HG02623 (cell line): ENCODE measurements around the gene HDAC10.
A peak's percentile ranks its signal among the peaks of the same experiment; 100 is the strongest.

ENCODE experiments used
- ATAC-seq: cut with Tn5 transposase; IDR thresholded peaks from one replicate; pipeline ENCODE4 v1.9.1; 2021; ENCODE audit warnings: moderate library complexity; ENCODE audit not compliant: unreplicated experiment

The HDAC10 gene

DNA sequence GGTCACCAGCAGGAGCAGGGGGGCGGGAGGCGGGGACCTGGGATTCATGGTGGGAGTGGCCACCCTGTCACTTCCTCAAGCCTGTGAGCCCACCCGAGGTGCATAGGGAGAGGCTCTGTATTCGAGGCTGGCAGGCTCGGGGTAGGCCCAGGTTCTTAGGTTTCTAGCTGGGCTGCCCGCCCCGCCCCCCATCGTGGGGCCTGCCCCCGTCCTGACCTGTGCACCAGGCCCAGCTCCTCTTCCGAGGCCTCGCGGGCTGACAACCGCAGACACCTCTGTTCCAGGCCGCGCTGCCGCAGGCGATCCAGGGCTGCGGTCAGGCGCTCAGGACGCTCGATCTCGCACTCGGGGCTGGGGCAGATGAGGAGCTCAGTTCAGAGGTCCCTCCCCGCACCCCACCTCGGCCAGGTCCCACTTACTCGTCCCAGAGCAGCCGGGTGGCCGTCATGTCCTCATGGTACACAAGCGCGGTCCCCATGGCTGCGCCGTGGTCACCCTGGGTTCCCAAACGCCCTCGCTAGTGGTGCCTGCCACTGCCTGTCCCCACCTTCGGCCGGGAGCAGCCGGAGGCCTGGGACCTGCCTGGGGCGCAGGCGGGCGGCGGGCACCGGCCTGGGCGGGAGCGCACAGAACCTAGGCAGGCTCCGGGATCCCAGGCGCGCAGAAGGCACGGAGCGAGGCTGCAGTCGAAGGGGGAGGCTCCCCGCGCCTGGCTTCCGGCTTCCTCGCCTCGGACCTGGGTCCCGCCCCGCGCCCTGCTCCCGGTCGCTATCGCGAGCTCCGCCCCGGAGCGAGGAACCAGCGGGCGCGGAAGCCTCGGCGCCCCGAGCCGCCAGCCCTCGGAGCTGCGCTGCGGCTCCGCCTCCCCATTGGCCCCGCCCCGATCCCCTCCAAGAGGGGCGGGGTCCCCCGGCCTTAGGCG lies at the start of gene HDAC10:
Gene HDAC10, minus strand, starts transcription at position 711 of the 922 bp plus-strand sequence. Its CDS starts 233 bp downstream, at position 478.
- peak; percentile 42 for ATAC-seq

GRCh38 chr22:50300620-50301257 lies 49.7 kb upstream of the HDAC10 start:
- no peak for ATAC-seq

- ATAC-seq: no peak
Measured at GRCh38 chr22:50299785-50300619, 48.9 kb upstream of the HDAC10 start.

DNA sequence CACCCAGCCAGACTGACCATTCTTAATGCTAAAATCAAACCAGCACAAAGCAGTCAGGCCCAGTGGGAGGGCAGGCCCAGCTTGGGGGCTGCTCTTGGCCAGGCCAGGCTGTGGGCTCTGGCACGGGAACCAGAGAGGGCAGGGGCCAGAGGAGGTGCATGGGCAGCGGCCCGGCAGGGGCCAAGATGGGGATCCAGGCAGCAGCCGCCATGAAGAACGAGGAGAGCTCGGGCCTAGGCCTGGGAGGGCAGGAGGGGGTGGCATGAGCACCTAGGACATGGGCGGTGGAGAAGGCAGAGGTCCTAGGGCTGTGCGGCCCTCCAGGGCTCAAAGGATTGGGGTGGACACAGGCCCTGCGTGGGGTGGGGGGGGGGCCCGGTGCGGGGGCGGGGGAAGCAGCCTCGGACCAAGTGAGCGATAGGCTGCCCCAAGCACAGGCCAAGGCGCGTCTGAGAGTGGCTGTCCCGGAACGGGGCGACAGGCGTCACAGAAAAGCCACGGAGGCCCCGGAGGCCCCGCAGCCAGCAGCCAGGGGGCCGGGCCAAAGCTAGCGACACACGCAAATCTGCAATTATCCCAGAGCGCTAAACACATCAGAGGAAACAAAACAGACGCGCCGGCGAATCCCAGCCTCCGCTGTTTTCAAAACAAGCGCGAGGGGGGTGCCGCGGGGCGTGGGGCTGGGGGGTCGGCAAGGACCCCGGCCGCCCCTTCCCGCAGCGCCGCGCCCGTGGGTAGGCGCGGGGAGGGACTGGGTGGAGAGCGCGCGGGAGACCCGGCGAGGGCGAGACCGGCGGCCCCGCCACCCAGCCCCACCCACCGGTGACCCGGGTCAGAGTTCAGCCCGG lies 48.1 kb upstream of the HDAC10 start:
- no peak for ATAC-seq

GRCh38 chr22:50298266-50298637 lies 47.2 kb upstream of the HDAC10 start:
- no peak for ATAC-seq

DNA sequence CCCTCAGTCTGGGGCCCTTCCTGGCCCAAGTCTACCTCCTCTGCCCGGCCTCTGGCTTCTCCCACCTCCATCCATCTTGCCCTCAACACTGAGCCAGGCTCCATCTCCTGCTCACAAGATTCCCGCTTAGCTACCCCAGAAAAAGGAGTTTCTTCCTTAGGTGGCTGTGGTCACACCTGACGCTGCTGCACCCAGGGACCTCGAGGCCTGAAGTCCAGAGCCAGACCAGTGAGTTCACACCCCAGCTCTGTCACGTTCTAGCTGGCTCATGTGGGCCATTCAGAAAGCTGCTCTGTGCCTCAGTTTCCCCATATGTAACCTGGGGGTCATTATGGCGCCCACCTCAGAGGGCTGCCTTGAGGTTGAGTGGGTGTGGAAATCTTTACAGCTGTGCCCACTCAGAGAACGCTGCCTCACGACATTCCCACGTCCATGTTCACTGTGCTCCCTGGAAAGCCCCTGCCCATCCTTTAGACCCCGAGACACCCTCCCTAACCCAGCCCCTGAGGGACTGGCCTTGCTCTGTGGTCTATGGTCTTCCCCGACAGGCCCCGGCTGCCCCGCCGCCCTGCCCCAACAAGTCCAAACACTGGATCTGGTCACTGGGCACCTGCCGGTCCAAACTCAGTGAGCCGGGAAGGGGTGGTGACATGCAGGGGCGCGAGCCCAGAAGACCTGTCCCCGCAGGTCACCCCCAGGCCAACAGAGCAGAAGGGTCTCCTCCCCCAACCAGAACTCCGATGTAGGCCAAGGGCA lies 46.6 kb upstream of the HDAC10 start:
- ATAC-seq: no peak

DNA sequence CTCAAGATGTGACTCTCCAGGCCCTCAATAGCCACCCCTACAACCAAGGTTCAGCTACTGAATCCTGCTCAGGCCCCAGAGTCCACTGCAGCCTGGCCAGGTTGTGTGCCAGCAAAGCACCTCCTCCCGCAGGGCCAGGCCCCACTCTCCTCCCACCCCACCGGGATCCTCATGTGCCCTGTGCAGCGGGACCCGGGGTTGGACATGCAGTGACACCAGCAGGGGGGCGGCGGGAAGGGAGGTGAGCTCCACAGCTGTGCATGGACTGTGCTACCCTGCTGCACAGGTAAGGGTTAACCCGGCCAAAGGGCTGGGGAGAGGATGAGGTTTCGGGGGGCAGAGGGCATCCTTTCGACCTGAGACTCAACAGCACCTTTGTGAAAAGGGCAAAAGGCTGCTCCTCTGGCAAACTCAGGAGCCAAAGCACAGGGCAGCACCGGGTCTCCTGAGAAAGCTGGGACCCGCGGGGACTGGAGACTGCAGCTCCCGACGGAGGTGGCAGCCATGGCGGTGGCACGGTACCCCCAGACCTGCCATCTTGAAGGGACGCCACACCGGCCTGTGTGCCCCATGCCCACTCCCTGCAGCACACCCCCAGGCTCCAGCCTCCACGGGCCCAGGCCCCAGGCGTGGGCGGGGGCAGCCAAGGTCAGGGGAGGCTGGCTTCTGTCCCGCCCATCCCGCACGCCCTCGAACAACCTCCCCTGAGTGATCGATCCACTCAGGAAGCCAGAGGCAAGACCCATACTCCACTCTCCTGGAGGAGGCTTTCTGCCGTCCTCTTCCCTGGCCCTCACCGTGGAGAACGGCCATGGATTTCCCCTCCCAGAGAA lies 45.8 kb upstream of the HDAC10 start:
- no peak for ATAC-seq

- no peak for ATAC-seq
Measured at GRCh38 chr22:50294319-50294656, 43.2 kb upstream of the HDAC10 start.

DNA sequence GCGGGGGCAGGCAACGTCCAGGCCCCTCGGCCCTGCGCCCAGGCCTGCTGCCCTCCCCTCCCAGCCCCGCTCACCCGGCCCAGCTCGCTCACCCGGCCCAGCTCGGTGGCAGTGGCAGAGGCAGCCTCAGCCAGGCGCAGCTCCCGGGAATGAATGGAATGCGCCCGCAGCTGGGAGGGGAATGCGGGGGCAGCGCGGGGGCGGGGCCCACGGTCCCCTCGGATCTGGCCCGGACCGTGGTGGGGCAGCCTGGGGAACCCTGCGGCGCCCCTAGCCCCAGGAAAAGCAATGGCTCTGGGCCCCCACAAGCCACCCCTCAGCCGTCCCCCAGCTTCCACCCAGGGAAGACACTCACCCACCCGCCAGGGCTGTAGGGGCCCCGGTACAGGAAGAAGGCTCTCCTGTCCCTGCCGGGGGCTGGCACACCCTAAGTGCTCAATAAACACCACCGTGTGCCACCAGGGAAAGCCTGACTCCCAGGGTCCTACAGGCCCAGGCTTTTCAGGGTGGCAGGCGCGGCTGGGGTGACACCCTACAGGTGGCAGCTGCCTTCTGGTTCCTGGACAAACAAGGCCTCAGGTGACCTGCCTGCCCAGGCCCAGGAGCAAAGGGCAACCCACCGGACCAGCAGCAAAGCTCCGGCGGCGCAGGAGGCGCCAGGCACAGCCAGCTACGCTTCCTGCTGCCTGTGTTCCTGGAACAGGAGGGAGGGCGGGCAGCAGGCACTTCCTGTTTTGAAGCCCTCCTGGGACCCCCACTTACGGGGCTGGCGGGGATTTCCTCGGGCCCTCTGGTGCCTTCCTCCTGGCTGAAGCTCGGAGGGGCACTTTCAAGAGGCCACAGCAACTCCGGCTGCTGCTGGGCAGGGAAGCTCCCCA lies 42.6 kb upstream of the HDAC10 start:
- ATAC-seq: no peak

DNA sequence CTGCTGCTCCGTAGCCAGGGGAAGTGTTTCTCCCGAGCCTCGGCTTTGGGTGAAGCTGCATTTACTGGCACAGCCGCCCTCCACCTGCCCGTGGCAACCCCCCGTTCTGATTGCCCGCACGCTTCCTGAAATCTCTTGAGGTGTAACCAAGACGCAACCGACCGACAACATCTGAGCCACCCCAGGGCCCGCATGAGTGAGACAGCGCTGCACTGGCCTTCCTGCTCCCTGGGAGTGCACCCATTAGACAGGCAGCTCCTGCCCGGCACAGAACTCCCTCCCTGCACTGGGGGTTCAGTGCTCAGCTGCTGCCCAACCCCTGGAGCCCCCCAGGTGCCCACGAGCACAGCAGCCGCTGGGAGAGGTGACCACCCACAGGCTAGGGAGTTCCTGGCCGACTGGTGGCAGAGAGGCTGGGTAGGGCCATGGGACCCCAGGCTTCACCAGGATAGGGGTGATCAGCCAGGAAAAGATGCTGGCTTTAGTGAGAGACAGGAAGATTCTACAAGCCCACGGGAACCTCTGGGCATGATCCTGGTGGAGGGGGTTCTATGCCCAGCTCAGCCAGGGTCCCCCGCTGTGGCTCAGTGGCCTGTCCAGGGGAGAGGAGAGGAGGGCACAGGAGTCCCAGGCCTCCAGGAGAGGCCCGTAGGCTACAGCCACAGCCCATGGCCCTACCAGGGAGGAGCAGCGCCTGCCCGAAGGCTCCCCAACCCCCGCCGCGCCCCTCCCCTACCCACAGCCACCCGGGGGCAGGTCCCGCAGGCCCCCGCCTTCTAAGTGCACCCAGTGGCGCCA lies 41.8 kb upstream of the HDAC10 start:
- no peak for ATAC-seq

- no peak for ATAC-seq
Measured at GRCh38 chr22:50289942-50290630, 39.0 kb upstream of the HDAC10 start.

GRCh38 chr22:50289151-50289941 lies 38.3 kb upstream of the HDAC10 start:
- no peak for ATAC-seq

DNA sequence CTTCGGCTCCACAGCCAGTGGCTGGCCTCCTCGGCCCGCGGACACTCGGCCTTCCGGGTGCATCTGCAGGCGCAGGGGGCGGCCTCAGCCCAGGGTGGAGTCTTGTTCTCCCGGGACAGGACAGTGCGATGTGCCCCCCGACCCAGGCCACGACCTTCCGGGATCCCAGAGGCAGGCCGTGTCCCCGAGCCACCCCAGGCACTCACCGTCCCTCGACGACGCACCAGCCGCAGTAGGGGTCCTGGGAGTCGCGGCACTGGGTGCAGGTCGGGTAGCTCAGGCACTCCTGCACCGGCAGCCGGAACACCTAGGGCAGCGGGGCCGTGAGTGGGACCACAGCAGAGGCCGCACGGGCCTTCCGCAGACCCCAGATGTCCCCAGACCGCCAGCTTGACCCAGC lies 36.7 kb upstream of the HDAC10 start:
- no peak for ATAC-seq

DNA sequence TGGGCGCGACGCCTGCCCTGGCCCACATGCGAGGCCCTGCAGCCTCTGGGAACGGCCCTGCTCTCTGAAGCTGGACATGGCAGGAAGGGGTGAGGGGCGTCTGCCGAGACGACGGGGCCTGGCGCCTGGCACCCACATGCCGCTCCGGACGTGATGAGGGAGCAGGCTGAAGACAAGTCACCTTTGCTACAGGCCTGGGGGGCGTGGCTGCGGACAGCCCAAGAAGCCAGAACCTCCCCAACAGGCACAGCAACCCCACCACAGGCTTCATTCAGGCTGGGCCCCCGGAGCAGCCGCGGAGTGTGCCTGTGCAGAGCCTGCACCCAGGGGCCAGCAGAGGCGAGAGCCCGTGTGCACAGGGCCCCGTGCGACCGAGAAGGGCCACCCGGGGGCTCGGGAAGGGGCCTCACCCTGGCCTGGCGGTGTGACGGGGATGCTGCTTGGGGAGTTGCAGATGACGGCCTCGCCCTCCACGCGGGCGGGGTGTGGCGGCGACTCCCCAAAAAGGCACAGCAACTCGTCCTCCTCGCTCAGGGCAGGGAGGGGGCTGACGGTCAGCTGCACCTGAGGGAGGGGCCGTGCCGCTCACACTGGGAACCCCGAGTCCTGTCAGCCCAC lies 35.7 kb upstream of the HDAC10 start:
- no peak for ATAC-seq

- ATAC-seq: no peak
Measured at GRCh38 chr22:50286275-50286674, 35.2 kb upstream of the HDAC10 start.
